WTC11 (cell line): ENCODE results near the gene RUFY2. TPM values are rescaled to one million over a fixed set of nuclear protein-coding genes. Genes with fewer than 3 reads are reported as not detected.
A peak's percentile ranks its signal among the peaks of the same experiment; 100 is the strongest.

Experiments
- ATAC-seq: fragments of 200-7000 bp; cut with Tn5 transposase; 2 replicates; pipeline ENCODE4 v1.10.0; 2021; ENCODE audit warnings: mild to moderate bottlenecking, moderate library complexity
- CTCF ChIA-PET: fragments of 300-600 bp; sonication (Branson Sonifier 250); formaldehyde crosslinking; loops from one replicate; lab custom pipeline; 2021; ENCODE audit warnings: antibody characterized with exemption; lab: Charles Lee
- POLR2A ChIA-PET: fragments of 350-600 bp; sonication (Branson Sonifier 250); formaldehyde crosslinking; loops from one replicate; lab custom pipeline; 2021; ENCODE audit warnings: antibody characterized with exemption; lab: Charles Lee
- DNase-seq: peaks from one replicate; pipeline ENCODE4 v3.0.0; 2021; ENCODE audit warnings: low spot score
- H3K27ac Mint-ChIP-seq: 2 replicates; pipeline ENCODE4 v1.8.0; 2021; ENCODE audit warnings: mixed read lengths
- H3K27me3 Mint-ChIP-seq: 2 replicates; pipeline ENCODE4 v1.8.0; 2021; ENCODE audit warnings: low read depth, mild to moderate bottlenecking, moderate library complexity, mixed read lengths
- H3K36me3 Mint-ChIP-seq: 2 replicates; pipeline ENCODE4 v1.8.0; 2021; ENCODE audit warnings: mixed read lengths
- H3K4me1 Mint-ChIP-seq: 2 replicates; pipeline ENCODE4 v1.8.0; 2022; ENCODE audit warnings: mixed read lengths
- H3K4me3 Mint-ChIP-seq: 2 replicates; pipeline ENCODE4 v1.8.0; 2021; ENCODE audit warnings: mild to moderate bottlenecking, moderate library complexity, mixed read lengths
- H3K9me3 Mint-ChIP-seq: 2 replicates; pipeline ENCODE4 v1.8.0; 2021; ENCODE audit warnings: mixed read lengths
- AR ChIP-seq: fragments of 250-450 bp; sonication (Bioruptor Pico); IDR thresholded peaks from 2 replicates; pipeline ENCODE4 v1.9.0; 2021; ENCODE audit warnings: mild to moderate bottlenecking
- E2F1 ChIP-seq: sonication (generic); formaldehyde crosslinking; IDR thresholded peaks from 2 replicates; pipeline ENCODE4 v1.8.0; 2022; ENCODE audit warnings: mild to moderate bottlenecking, missing genetic modification reagents
- FOXJ3 ChIP-seq: sonication (generic); formaldehyde crosslinking; IDR thresholded peaks from 2 replicates; pipeline ENCODE4 v1.9.0; 2021; ENCODE audit warnings: missing genetic modification reagents, mild to moderate bottlenecking, borderline replicate concordance
- FOXK1 ChIP-seq: sonication (generic); formaldehyde crosslinking; IDR thresholded peaks from 2 replicates; pipeline ENCODE4 v1.8.0; 2022; ENCODE audit warnings: mild to moderate bottlenecking, moderate library complexity, missing genetic modification reagents
- GABPB1 ChIP-seq: sonication (generic); formaldehyde crosslinking; IDR thresholded peaks from 2 replicates; pipeline ENCODE4 v1.8.1; 2023; ENCODE audit warnings: mild to moderate bottlenecking, missing genetic modification reagents
- GTF2I ChIP-seq: fragments of 250-450 bp; sonication (Bioruptor Pico); conservative IDR thresholded peaks from 2 replicates; pipeline ENCODE4 v1.4.0; 2021; ENCODE audit warnings: mild to moderate bottlenecking
- HMGXB4 ChIP-seq: sonication (generic); formaldehyde crosslinking; IDR thresholded peaks from 2 replicates; pipeline ENCODE4 v1.8.1; 2023; ENCODE audit warnings: mild to moderate bottlenecking, moderate library complexity, missing genetic modification reagents
- MLX ChIP-seq: sonication (generic); formaldehyde crosslinking; IDR thresholded peaks from 2 replicates; pipeline ENCODE4 v1.8.1; 2023; ENCODE audit warnings: mild to moderate bottlenecking, missing genetic modification reagents, moderate library complexity
- OVOL2 ChIP-seq: fragments of 250-450 bp; sonication (Bioruptor Pico); IDR thresholded peaks from 2 replicates; pipeline ENCODE4 v1.9.0; 2021; ENCODE audit warnings: mild to moderate bottlenecking, borderline replicate concordance
- USF1 ChIP-seq: sonication (generic); formaldehyde crosslinking; IDR thresholded peaks from 2 replicates; pipeline ENCODE4 v1.8.0; 2022; ENCODE audit warnings: mild to moderate bottlenecking, missing genetic modification reagents
- ZNF121 ChIP-seq: sonication (generic); formaldehyde crosslinking; IDR thresholded peaks from 2 replicates; pipeline ENCODE4 v1.8.0; 2023; ENCODE audit warnings: missing genetic modification reagents
- ZNF219 ChIP-seq: sonication (generic); formaldehyde crosslinking; IDR thresholded peaks from 2 replicates; pipeline ENCODE4 v1.8.0; 2023; ENCODE audit warnings: missing genetic modification reagents, mild to moderate bottlenecking, borderline replicate concordance
- total RNA-seq: library from RNA; stranded (reverse); gene quantifications from 3 replicates; pipeline ENCODE4 v1.2.3, GENCODE V29; 2021
- TF ChIP-seq, protein P1 (sequence below): sonication (generic); formaldehyde crosslinking; IDR thresholded peaks from 2 replicates; pipeline ENCODE4 v1.8.1; 2022; ENCODE audit warnings: missing genetic modification reagents, borderline replicate concordance
- TF ChIP-seq, protein P2 (sequence below): sonication (generic); formaldehyde crosslinking; IDR thresholded peaks from 2 replicates; pipeline ENCODE4 v1.8.0; 2022; ENCODE audit warnings: mild to moderate bottlenecking, missing genetic modification reagents

The RUFY2 gene
- total RNA-seq, 1 experiment from 2014 or later: 10.3 TPM

DNA sequence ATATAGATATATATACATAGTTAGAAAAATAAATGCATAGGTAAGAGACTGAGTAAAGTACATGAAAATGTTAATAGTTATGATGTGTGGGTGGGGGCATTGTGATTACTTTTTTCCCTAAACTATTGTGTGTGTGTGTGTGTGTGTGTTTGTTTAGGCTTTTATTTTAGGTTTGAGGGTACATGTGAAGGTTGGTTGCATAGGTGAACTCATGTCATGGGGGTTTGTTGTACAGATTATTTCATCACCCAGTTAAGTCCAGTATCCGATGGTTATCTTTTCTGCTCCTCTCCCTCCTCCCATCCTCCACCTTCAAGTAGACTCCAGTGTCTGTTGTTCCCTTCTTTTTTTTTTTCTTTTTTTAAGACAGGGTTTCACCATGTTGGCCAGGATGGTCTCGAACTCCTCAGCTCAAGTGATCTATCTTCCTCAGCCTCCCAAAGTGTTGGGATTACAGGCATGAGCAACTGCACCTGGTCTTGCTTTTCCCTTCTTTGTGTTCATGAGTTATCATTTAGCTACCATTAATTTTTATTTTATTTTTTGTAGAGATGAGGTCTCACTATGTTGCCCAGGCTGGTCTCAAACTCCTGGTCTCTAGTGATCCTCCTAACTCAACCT lies 1.9 kb upstream of the RUFY2 start:
- CTCF ChIA-PET: interaction anchor here (0.7 kb wide), 1 partner anchor 186 kb away, joined by 3 read pairs; no protein-coding TSS in a partner anchor
- H3K4me1 Mint-ChIP-seq: peaks cover 18% of the 10 kb centered on the region
- H3K4me3 Mint-ChIP-seq: no peak overlapping the region
- no peak for ATAC-seq
- peaks cover 10% of the 10 kb centered on the region; the same call in 1 of the 2 replicates for H3K36me3 Mint-ChIP-seq
- H3K27ac Mint-ChIP-seq: no peak overlapping the region
- TF ChIP-seq ZNF219 (CRISPR knock-in tag): no peak
- no peak for TF ChIP-seq ZNF121 (CRISPR knock-in tag)
- TF ChIP-seq, protein P1, sequence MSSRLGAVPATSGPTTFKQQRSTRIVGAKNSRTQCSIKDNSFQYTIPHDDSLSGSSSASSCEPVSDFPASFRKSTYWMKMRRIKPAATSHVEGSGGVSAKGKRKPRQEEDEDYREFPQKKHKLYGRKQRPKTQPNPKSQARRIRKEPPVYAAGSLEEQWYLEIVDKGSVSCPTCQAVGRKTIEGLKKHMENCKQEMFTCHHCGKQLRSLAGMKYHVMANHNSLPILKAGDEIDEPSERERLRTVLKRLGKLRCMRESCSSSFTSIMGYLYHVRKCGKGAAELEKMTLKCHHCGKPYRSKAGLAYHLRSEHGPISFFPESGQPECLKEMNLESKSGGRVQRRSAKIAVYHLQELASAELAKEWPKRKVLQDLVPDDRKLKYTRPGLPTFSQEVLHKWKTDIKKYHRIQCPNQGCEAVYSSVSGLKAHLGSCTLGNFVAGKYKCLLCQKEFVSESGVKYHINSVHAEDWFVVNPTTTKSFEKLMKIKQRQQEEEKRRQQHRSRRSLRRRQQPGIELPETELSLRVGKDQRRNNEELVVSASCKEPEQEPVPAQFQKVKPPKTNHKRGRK (CRISPR knock-in tag): no peak
- TF ChIP-seq USF1 (CRISPR knock-in tag): no peak
- no peak for TF ChIP-seq AR
- H3K27me3 Mint-ChIP-seq: no peaks in the 10 kb centered on the region; the same call in 1 of the 2 replicates
- H3K9me3 Mint-ChIP-seq: no peaks in the 10 kb centered on the region
- POLR2A ChIA-PET: no interaction called here
- DNase-seq: no peak

GRCh38 chr10:68406111-68406814 lies 814 bp downstream of the RUFY2 start:
- DNase-seq (peak; percentile 68), ATAC-seq (peak; percentile 48)
- TF ChIP-seq, protein P2, sequence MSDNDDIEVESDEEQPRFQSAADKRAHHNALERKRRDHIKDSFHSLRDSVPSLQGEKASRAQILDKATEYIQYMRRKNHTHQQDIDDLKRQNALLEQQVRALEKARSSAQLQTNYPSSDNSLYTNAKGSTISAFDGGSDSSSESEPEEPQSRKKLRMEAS: peak; percentile 44; the same call in 1 of the 2 replicates
- TF ChIP-seq FOXK1 (CRISPR knock-in tag): 0 out of 2 replicates have a peak, but pooled peaks have one; percentile 11
- TF ChIP-seq FOXJ3 (CRISPR knock-in tag): no peak
- TF ChIP-seq GABPB1 (CRISPR knock-in tag): 0 out of 2 replicates have a peak, but pooled peaks have one; percentile 7
- TF ChIP-seq OVOL2 (CRISPR knock-in tag): no peak
- Mint-ChIP-seq H3K4me1 (peaks cover 18% of the 10 kb centered on the region), H3K9me3 (no peaks in the 10 kb centered on the region), H3K4me3 (peak overlapping the region; percentile 70), H3K27me3 (no peaks in the 10 kb centered on the region; the same call in 1 of the 2 replicates), H3K27ac (peak overlapping the region; percentile 79), H3K36me3 (peaks cover 3% of the 10 kb centered on the region)
- CTCF ChIA-PET: interaction anchor here (0.5 to 2.0 kb wide), 17 partner anchors 8 to 550 kb away, joined by 3 to 13 read pairs (median 3); partner anchors contain the start of genes ATOH7, DDX21, DNA2 and HNRNPH3
- POLR2A ChIA-PET: interaction anchor here (1.0 to 1.5 kb wide), 2 partner anchors 75 to 494 kb away, joined by 4 read pairs; partner anchors contain the start of genes DDX50 and HNRNPH3

GRCh38 chr10:68403701-68404100 lies 3.4 kb downstream of the RUFY2 start:
- H3K9me3 Mint-ChIP-seq: no peaks in the 10 kb centered on the region
- H3K36me3 Mint-ChIP-seq: peaks cover 7% of the 10 kb centered on the region
- H3K4me3 Mint-ChIP-seq: no peak overlapping the region
- H3K27ac Mint-ChIP-seq: no peak overlapping the region
- DNase-seq (no peak), ATAC-seq (no peak)
- H3K4me1 Mint-ChIP-seq: peaks cover 18% of the 10 kb centered on the region
- ChIA-PET CTCF (interaction anchor here (1.0 kb wide), 1 partner anchor 494 kb away, joined by 3 read pairs; no protein-coding TSS in a partner anchor), POLR2A (no interaction called here)
- no peaks in the 10 kb centered on the region; the same call in 1 of the 2 replicates for H3K27me3 Mint-ChIP-seq
- TF ChIP-seq HMGXB4 (CRISPR knock-in tag) (no peak), MLX (no peak), E2F1 (CRISPR knock-in tag) (no peak), GTF2I (CRISPR knock-in tag) (no peak), AR (no peak)
